HEK293T (cell line): Measurements from ENCODE around the gene ABHD18.
"Not testable (repeated sequence)": the region's sequence is repeated elsewhere in the genome, so short reads cannot be mapped to it uniquely, and the experiment has no call there.

ENCODE experiments used
- BHLHE40 ChIP-seq: fragments of 450-650 bp; IDR thresholded peaks from 2 replicates; pipeline ENCODE4 v1.6.1; 2016; ENCODE audit warnings: mild to moderate bottlenecking, moderate library complexity, borderline replicate concordance
- CTBP1 ChIP-seq: fragments of 450-650 bp; IDR thresholded peaks from 2 replicates; pipeline ENCODE4 v1.6.1; 2016; ENCODE audit warnings: borderline replicate concordance
- FOXA1 ChIP-seq: fragments of 450-650 bp; IDR thresholded peaks from 2 replicates; pipeline ENCODE4 v1.6.1; 2016; ENCODE audit warnings: mild to moderate bottlenecking
- FOXK2 ChIP-seq: fragments of 450-650 bp; IDR thresholded peaks from 2 replicates; pipeline ENCODE4 v1.6.1; 2016; ENCODE audit warnings: mild to moderate bottlenecking
- FOXM1 ChIP-seq: fragments of 450-650 bp; IDR thresholded peaks from 2 replicates; pipeline ENCODE4 v1.6.1; 2017; ENCODE audit warnings: mild to moderate bottlenecking, borderline replicate concordance
- HDGF ChIP-seq: fragments of 450-650 bp; IDR thresholded peaks from 2 replicates; pipeline ENCODE4 v1.6.1; 2017; ENCODE audit warnings: antibody characterized with exemption, borderline replicate concordance
- SP1 ChIP-seq: fragments of 450-650 bp; IDR thresholded peaks from 2 replicates; pipeline ENCODE4 v1.6.1; 2017
- SUZ12 ChIP-seq: fragments of 450-650 bp; IDR thresholded peaks from 2 replicates; pipeline ENCODE4 v1.6.1; 2016; ENCODE audit warnings: mild to moderate bottlenecking
- TARDBP ChIP-seq: fragments of 450-650 bp; IDR thresholded peaks from 2 replicates; pipeline ENCODE4 v1.6.1; 2016
- ZNF384 ChIP-seq: fragments of 450-650 bp; IDR thresholded peaks from 2 replicates; pipeline ENCODE4 v1.6.1; 2016

DNA sequence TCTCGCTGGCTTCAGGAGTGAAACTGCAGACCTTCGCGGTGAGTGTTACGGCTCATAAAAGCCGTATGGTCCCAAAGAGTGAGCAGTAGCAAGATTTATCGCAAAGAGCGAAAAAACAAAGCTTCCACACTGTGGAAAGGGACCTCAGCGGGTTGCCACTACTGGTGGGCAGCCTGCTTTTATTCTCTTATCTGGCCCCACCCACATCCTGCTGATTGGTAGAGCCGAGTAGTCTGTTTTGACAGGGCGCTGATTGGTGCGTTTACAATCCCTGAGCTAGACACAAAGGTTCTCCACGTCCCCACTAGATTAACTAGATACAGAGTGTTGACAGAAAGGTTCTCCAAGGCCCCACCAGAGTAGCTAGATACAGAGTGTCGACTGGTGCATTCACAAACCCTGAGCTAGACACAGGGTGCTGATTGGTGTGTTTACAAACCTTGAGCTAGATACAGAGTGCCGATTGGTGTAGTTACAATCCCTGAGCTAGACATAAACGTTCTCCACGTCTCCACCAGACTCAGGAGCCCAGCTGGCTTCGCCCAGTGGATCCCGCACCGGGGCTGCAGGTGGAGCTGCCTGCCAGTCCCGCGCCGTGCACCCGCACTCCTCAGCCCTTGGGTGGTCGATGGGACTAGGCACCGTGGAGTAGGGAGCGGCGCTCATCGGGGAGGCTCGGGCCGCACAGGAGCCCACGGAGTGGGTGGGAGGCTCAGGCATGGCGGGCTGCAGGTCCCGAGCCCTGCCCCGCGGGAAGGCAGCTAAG, 1.4 kb upstream of the ABHD18 start:
- not testable (repeated sequence) for TF ChIP-seq HDGF, SP1, SUZ12, TARDBP, FOXK2, ZNF384, FOXA1, BHLHE40, CTBP1, FOXM1
